MM.1S (cell line): Measurements from ENCODE around the gene TCF7.

ENCODE experiments used
- DNase-seq: peaks from one replicate; pipeline ENCODE4 v3.0.0-alpha.2; 2015
- H2AFZ ChIP-seq: fragments of 300-600 bp; sonication (generic); 2 replicates; pipeline ENCODE4 v1.6.0; 2016; ENCODE audit warnings: antibody characterized with exemption, low read length
- H3F3A ChIP-seq: fragments of 300-600 bp; sonication (generic); 2 replicates; pipeline ENCODE4 v1.6.1; 2016; ENCODE audit warnings: mild to moderate bottlenecking, antibody characterized with exemption, low read length, moderate library complexity, mixed read lengths; ENCODE audit not compliant: insufficient read depth
- H3K27ac ChIP-seq: fragments of 300-600 bp; sonication (generic); 2 replicates; pipeline ENCODE4 v1.5.1; 2016; ENCODE audit warnings: mild to moderate bottlenecking, low read length
- H3K27me3 ChIP-seq: fragments of 300-600 bp; sonication (generic); replicated peaks from 2 replicates; pipeline ENCODE4 v1.6.0; 2016; ENCODE audit warnings: low read length; ENCODE audit not compliant: insufficient read depth
- H3K36me3 ChIP-seq: fragments of 300-600 bp; sonication (generic); replicated peaks from 2 replicates; pipeline ENCODE4 v1.6.1; 2016; ENCODE audit warnings: mild to moderate bottlenecking, low read length, mixed read lengths; ENCODE audit not compliant: insufficient read depth
- H3K4me1 ChIP-seq: fragments of 300-600 bp; sonication (generic); 2 replicates; pipeline ENCODE4 v1.6.1; 2016; ENCODE audit warnings: low read length, mixed read lengths
- H3K4me2 ChIP-seq: fragments of 300-600 bp; sonication (generic); 2 replicates; pipeline ENCODE4 v1.6.0; 2016; ENCODE audit warnings: low read depth, low read length
- H3K4me3 ChIP-seq: fragments of 300-600 bp; sonication (generic); 2 replicates; pipeline ENCODE4 v1.5.1; 2016; ENCODE audit warnings: low read length, mixed read lengths
- H3K79me2 ChIP-seq: fragments of 300-600 bp; sonication (generic); 2 replicates; pipeline ENCODE4 v1.6.1; 2016; ENCODE audit warnings: mixed run types, low read length, mixed read lengths
- H3K9ac ChIP-seq: fragments of 300-600 bp; sonication (generic); 2 replicates; pipeline ENCODE4 v1.6.1; 2016; ENCODE audit warnings: low read length, mixed read lengths
- H3K9me2 ChIP-seq: fragments of 300-600 bp; sonication (generic); replicated peaks from 2 replicates; pipeline ENCODE4 v1.6.1; 2016; ENCODE audit warnings: mild to moderate bottlenecking, low read length, mixed read lengths; ENCODE audit not compliant: insufficient read depth
- H3K9me3 ChIP-seq: fragments of 300-600 bp; sonication (generic); replicated peaks from 2 replicates; pipeline ENCODE4 v1.6.1; 2016; ENCODE audit warnings: mild to moderate bottlenecking, low read length, mixed read lengths; ENCODE audit not compliant: insufficient read depth
- H4K20me1 ChIP-seq: fragments of 300-600 bp; sonication (generic); 2 replicates; pipeline ENCODE4 v1.6.1; 2016; ENCODE audit warnings: mild to moderate bottlenecking, low read length, moderate library complexity, mixed read lengths; ENCODE audit not compliant: insufficient read depth
- CTCF ChIP-seq: fragments of 300-600 bp; sonication (generic); IDR thresholded peaks from 2 replicates; pipeline ENCODE4 v1.5.1; 2016; ENCODE audit warnings: antibody characterized with exemption, low read length, mixed read lengths
- EZH2 ChIP-seq: fragments of 300-600 bp; sonication (generic); optimal IDR thresholded peaks from 2 replicates; pipeline ENCODE3; 2017; ENCODE audit warnings: low read depth, mild to moderate bottlenecking, antibody characterized with exemption, low read length, mixed read lengths
- EZH2phosphoT487 ChIP-seq: fragments of 300-600 bp; sonication (generic); IDR thresholded peaks from 2 replicates; pipeline ENCODE4 v1.6.1; 2018; ENCODE audit warnings: antibody characterized with exemption, low read length

The TCF7 gene

GRCh38 chr5:134091626-134092121, 22.8 kb upstream of the TCF7 start:
- H4K20me1 ChIP-seq: no peaks in the 10 kb centered on the region
- no peaks in the 10 kb centered on the region for H3K4me1 ChIP-seq
- no peak overlapping the region for H3K27ac ChIP-seq
- no peaks in the 10 kb centered on the region for H3K9me2 ChIP-seq
- DNase-seq: no peak
- no peak overlapping the region for H3K4me2 ChIP-seq
- no peaks in the 10 kb centered on the region for H3F3A ChIP-seq
- no peak for TF ChIP-seq CTCF
- H3K9ac ChIP-seq: no peak overlapping the region
- no peaks in the 10 kb centered on the region for H3K36me3 ChIP-seq
- no peak overlapping the region for H2AFZ ChIP-seq
- H3K27me3 ChIP-seq: no peaks in the 10 kb centered on the region
- no peaks in the 10 kb centered on the region for H3K79me2 ChIP-seq
- no peak overlapping the region for H3K4me3 ChIP-seq
- H3K9me3 ChIP-seq: no peaks in the 10 kb centered on the region

GRCh38 chr5:134092875-134093274, 21.6 kb upstream of the TCF7 start:
- TF ChIP-seq CTCF (no peak), EZH2 (no peak), EZH2phosphoT487 (no peak)

GRCh38 chr5:134093351-134093750, 21.1 kb upstream of the TCF7 start:
- H3K27ac ChIP-seq: no peak overlapping the region
- no peaks in the 10 kb centered on the region for H3F3A ChIP-seq
- TF ChIP-seq EZH2phosphoT487 (no peak), CTCF (no peak), EZH2 (no peak)
- H3K4me3 ChIP-seq: no peak overlapping the region
- no peak overlapping the region for H2AFZ ChIP-seq
- no peak for DNase-seq
- no peaks in the 10 kb centered on the region for H3K4me1 ChIP-seq
- H3K9ac ChIP-seq: no peak overlapping the region
- no peaks in the 10 kb centered on the region for H3K36me3 ChIP-seq
- no peaks in the 10 kb centered on the region for H4K20me1 ChIP-seq
- no peaks in the 10 kb centered on the region for H3K9me2 ChIP-seq
- no peaks in the 10 kb centered on the region for H3K79me2 ChIP-seq
- H3K4me2 ChIP-seq: no peak overlapping the region
- no peaks in the 10 kb centered on the region for H3K9me3 ChIP-seq
- H3K27me3 ChIP-seq: no peaks in the 10 kb centered on the region

More at GRCh38 chr5:134092875-134093274, 21.6 kb upstream of the TCF7 start:
- H3K36me3 ChIP-seq: no peaks in the 10 kb centered on the region
- no peaks in the 10 kb centered on the region for H3K79me2 ChIP-seq
- no peak overlapping the region for H3K9ac ChIP-seq
- H3K27me3 ChIP-seq: no peaks in the 10 kb centered on the region
- H3K9me3 ChIP-seq: no peaks in the 10 kb centered on the region
- no peak overlapping the region for H3K4me2 ChIP-seq
- no peak for DNase-seq
- no peak overlapping the region for H3K27ac ChIP-seq
- no peaks in the 10 kb centered on the region for H3K4me1 ChIP-seq
- H3F3A ChIP-seq: no peaks in the 10 kb centered on the region
- H3K4me3 ChIP-seq: no peak overlapping the region
- no peaks in the 10 kb centered on the region for H4K20me1 ChIP-seq
- no peaks in the 10 kb centered on the region for H3K9me2 ChIP-seq
- no peak overlapping the region for H2AFZ ChIP-seq
